A673 (cell line): ENCODE measurements around the gene LHPP. TPM values are rescaled to one million over a fixed set of nuclear protein-coding genes. Genes with fewer than 3 reads are reported as not detected.

Source experiments
- BruUV-seq: library from RNA; stranded (reverse); fragments of 400-500 nt; replicated peaks from 2 replicates; lab custom pipeline; 2021; lab: Mats Ljungman, UMichigan
- CTCF ChIA-PET: fragments of 300-600 bp; sonication (Branson Sonifier 250); formaldehyde crosslinking; loops from one replicate; lab custom pipeline; 2022; ENCODE audit warnings: antibody characterized with exemption; lab: Charles Lee
- POLR2A ChIA-PET: fragments of 300-600 bp; sonication (Branson Sonifier 250); formaldehyde crosslinking; loops from one replicate; lab custom pipeline; 2022; ENCODE audit warnings: antibody characterized with exemption; ENCODE audit not compliant: low non-redundant PET; lab: Charles Lee
- DNase-seq: peaks from one replicate; pipeline ENCODE4 v3.0.0-alpha.2; 2015; ENCODE audit warnings: low spot score
- H3K27ac ChIP-seq: fragments of 200-600 bp; sonication (generic); 2 replicates; pipeline ENCODE4 v1.5.1; 2016; ENCODE audit warnings: mixed run types, low read depth, mild to moderate bottlenecking, mixed read lengths, antibody characterized with exemption, low read length; ENCODE audit not compliant: poor library complexity, severe bottlenecking
- H3K27me3 ChIP-seq: fragments of 200-600 bp; sonication (generic); replicated peaks from 2 replicates; pipeline ENCODE4 v1.6.1; 2017; ENCODE audit warnings: mixed run types, low read depth, mild to moderate bottlenecking, mixed read lengths, antibody characterized with exemption, low read length; ENCODE audit not compliant: insufficient read depth, poor library complexity
- H3K36me3 ChIP-seq: fragments of 200-600 bp; sonication (generic); 2 replicates; pipeline ENCODE4 v1.6.1; 2016; ENCODE audit warnings: mixed run types, mild to moderate bottlenecking, mixed read lengths, antibody characterized with exemption, low read length; ENCODE audit not compliant: insufficient read depth, poor library complexity, severe bottlenecking
- H3K4me1 ChIP-seq: fragments of 200-600 bp; sonication (generic); 2 replicates; pipeline ENCODE4 v1.6.1; 2017; ENCODE audit warnings: mixed run types, mild to moderate bottlenecking, mixed read lengths, antibody characterized with exemption, low read length; ENCODE audit not compliant: insufficient read depth, poor library complexity, severe bottlenecking
- H3K4me3 ChIP-seq: fragments of 200-600 bp; sonication (generic); 2 replicates; pipeline ENCODE4 v1.5.1; 2016; ENCODE audit warnings: low read depth, mixed run types, mild to moderate bottlenecking, mixed read lengths, low read length; ENCODE audit not compliant: poor library complexity, severe bottlenecking
- H3K9me3 ChIP-seq: fragments of 200-600 bp; sonication (generic); 2 replicates; pipeline ENCODE4 v1.6.1; 2016; ENCODE audit warnings: mixed run types, low read depth, mild to moderate bottlenecking, mixed read lengths, antibody characterized with exemption, low read length; ENCODE audit not compliant: poor library complexity, severe bottlenecking
- EZH2 ChIP-seq: fragments of 200-600 bp; sonication (generic); IDR thresholded peaks from 2 replicates; pipeline ENCODE4 v1.6.1; 2017; ENCODE audit warnings: borderline replicate concordance, low read depth, mild to moderate bottlenecking, mixed read lengths, antibody characterized with exemption, low read length; ENCODE audit not compliant: poor library complexity, severe bottlenecking
- intact Hi-C: fragments of 100-400 bp; cut with micrococcal nuclease; formaldehyde crosslinking; loops from one replicate; pipeline ENCODE4 v1.10.0; 2022; ENCODE audit not compliant: unreplicated experiment
- total RNA-seq: library from RNA; stranded (reverse); gene quantifications from 2 replicates; pipeline ENCODE4 v1.2.3, GENCODE V29; 2021
- TF ChIP-seq, protein P1 (sequence below): fragments of 300-800, 200-600 bp; sonication (generic); conservative IDR thresholded peaks from 2 replicates; pipeline ENCODE4 v1.5.1; 2017; ENCODE audit warnings: low read depth, mild to moderate bottlenecking, antibody characterized with exemption, low read length, moderate library complexity, mixed read lengths

The LHPP gene
- total RNA-seq, 1 experiment from 2014 or later, result 2.3 TPM

DNA sequence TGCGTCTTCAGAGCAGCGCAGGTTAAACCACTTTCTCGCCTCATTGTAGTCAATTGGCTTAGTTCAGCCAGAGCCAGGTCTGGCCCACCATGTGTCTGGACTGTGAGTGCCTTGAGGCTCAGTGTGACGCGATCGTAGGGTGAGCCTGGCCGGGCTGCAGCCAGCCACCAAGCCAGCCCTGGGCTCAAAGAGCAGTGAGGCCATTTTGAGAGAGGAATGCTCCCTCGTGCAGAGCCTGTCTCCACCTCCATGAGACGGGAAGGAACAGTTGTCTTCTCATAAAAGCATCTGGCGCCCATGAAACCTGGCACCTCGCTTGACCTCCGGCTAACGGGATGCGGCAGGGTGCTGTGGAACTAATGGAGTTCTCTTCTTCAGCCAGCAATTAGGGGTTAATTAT, 34.5 kb downstream of the LHPP start:
- CTCF ChIA-PET, result no interaction called here
- no peak overlapping the region for H3K27ac ChIP-seq
- no peak for DNase-seq
- no peak for TF ChIP-seq EZH2
- TF ChIP-seq, protein P1, sequence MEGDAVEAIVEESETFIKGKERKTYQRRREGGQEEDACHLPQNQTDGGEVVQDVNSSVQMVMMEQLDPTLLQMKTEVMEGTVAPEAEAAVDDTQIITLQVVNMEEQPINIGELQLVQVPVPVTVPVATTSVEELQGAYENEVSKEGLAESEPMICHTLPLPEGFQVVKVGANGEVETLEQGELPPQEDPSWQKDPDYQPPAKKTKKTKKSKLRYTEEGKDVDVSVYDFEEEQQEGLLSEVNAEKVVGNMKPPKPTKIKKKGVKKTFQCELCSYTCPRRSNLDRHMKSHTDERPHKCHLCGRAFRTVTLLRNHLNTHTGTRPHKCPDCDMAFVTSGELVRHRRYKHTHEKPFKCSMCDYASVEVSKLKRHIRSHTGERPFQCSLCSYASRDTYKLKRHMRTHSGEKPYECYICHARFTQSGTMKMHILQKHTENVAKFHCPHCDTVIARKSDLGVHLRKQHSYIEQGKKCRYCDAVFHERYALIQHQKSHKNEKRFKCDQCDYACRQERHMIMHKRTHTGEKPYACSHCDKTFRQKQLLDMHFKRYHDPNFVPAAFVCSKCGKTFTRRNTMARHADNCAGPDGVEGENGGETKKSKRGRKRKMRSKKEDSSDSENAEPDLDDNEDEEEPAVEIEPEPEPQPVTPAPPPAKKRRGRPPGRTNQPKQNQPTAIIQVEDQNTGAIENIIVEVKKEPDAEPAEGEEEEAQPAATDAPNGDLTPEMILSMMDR, result no peak
- no peak overlapping the region for H3K4me3 ChIP-seq
- POLR2A ChIA-PET, result no interaction called here
- H3K27me3 ChIP-seq, result no peaks in the 10 kb centered on the region
- no TSS peak for BruUV-seq
- H3K9me3 ChIP-seq, result peaks cover 5% of the 10 kb centered on the region
- H3K4me1 ChIP-seq, result no peaks in the 10 kb centered on the region
- H3K36me3 ChIP-seq, result no peaks in the 10 kb centered on the region
- intact Hi-C loops, result no loop called here

DNA sequence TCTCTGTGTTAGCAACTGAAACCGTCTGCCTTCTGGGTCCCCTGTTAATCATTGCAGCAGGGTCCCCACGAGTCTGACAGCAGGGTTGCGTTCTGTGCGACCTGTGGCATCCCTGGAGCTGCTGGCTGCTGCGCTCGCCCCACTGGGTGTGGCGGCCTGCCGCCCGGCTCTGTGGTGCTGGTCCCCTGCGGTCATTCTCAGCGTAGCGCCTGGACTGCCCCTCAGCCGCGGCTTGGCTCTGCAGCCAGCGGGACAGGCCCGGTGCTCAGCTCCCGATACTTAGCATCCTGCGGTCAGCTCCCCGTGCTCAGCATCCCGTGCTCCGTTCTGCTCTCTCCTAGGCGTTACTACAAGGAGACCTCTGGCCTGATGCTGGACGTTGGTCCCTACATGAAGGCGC, 35.0 kb downstream of the LHPP start:
- H3K4me1 ChIP-seq, result no peaks in the 10 kb centered on the region
- no peaks in the 10 kb centered on the region for H3K36me3 ChIP-seq
- peaks cover 5% of the 10 kb centered on the region for H3K9me3 ChIP-seq
- CTCF ChIA-PET, result no interaction called here
- H3K4me3 ChIP-seq, result no peak overlapping the region
- intact Hi-C loops, result no loop called here
- BruUV-seq, result no TSS peak
- no peak overlapping the region for H3K27ac ChIP-seq
- POLR2A ChIA-PET, result no interaction called here
- TF ChIP-seq EZH2, result no peak
- no peak for DNase-seq
- H3K27me3 ChIP-seq, result no peaks in the 10 kb centered on the region

DNA sequence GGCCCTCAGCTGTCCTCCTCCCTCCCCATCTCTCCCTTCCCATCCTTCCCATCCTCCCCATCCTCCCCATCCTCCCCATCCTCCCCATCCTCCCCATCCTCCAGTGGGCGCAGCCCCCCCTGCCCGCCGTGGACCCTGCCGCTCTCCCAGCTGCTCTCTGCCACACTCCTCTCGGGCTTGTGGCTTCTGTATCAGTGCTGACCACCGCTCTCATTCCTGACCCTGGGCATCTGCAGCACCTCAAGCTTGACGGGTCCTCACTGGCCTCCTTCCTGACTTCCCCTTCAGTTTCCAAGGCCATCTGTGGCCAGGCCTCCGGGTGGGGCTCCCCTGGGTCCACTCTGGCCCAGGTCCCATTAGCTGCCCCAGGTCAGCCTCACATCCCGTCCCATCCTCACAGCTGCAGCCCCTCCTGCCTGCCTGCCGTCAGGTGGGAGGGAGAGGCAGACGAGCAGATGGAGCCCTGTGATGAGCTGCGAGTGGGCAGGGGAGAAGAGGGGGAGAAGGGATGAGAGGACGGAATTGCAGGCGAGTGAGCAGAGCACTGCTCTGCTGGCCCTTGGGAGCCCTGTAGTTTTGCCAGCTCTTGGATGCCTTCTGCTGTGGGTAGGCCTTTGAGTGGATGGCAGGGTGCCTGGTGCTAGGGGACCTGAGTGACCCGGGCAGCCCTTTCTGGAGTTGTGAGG, 35.7 kb downstream of the LHPP start:
- H3K36me3 ChIP-seq, result no peaks in the 10 kb centered on the region
- no peaks in the 10 kb centered on the region for H3K4me1 ChIP-seq
- H3K9me3 ChIP-seq, result peaks cover 5% of the 10 kb centered on the region
- no peaks in the 10 kb centered on the region for H3K27me3 ChIP-seq
- TF ChIP-seq, protein P1, result no peak
- no peak for TF ChIP-seq EZH2
- POLR2A ChIA-PET, result no interaction called here
- no peak overlapping the region for H3K4me3 ChIP-seq
- CTCF ChIA-PET, result no interaction called here
- H3K27ac ChIP-seq, result no peak overlapping the region
- DNase-seq, result no peak
- intact Hi-C loops, result no loop called here
- no TSS peak for BruUV-seq

DNA sequence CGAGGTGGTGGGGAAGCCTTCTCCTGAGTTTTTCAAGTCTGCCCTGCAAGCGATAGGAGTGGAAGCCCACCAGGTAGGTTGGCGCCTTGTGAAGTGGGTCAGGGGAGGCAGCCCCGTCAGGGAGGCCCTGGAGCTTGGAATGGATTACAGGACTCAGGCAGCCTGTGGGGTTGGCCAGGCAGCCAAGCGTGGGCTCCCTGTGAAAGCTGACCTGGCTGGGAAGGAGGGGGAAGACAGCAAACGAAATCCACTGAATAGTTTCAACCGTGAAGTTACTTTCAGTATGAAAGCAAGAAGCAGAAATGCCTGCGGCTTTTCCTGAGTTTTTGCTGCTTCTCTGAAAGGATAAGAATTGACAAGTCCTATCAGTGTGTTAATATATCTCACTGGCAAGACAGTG, 36.4 kb downstream of the LHPP start:
- CTCF ChIA-PET, result no interaction called here
- POLR2A ChIA-PET, result no interaction called here
- no peaks in the 10 kb centered on the region for H3K4me1 ChIP-seq

More for the DNA sequence above, 36.4 kb downstream of the LHPP start:
- H3K27ac ChIP-seq, result no peak overlapping the region
- H3K36me3 ChIP-seq, result no peaks in the 10 kb centered on the region
- no peak for DNase-seq
- BruUV-seq, result no TSS peak
- peaks cover 5% of the 10 kb centered on the region for H3K9me3 ChIP-seq
- no peak overlapping the region for H3K4me3 ChIP-seq
- TF ChIP-seq, protein P1, result no peak
- no peak for TF ChIP-seq EZH2
- H3K27me3 ChIP-seq, result no peaks in the 10 kb centered on the region
- intact Hi-C loops, result no loop called here
